Subcutaneous adipose tissue (tissue), 4 donors: ENCODE measurements around the gene FAM124B. TPM values are rescaled to one million over a fixed set of nuclear protein-coding genes. Genes with fewer than 3 reads are reported as not detected.

Experiments
- CTCF ChIP-seq: fragments of 450-650 bp; IDR thresholded peaks from one replicate; pipeline ENCODE4 v1.5.1; 2016; ENCODE audit warnings: low read depth, mild to moderate bottlenecking, control low read depth, antibody characterized with exemption, moderate library complexity
- total RNA-seq, 4 donors: library from RNA; depleted of rRNA; stranded (reverse); fragments of >200 nt; gene quantifications; one replicate each; pipeline ENCODE4 v1.1.0, GENCODE V29; 2016

The FAM124B gene
- total RNA-seq, 4 donors from 2014 or later: 5.7 to 10.5 (median 5.9) TPM

GRCh38 chr2:224378701-224379097 is 23.2 kb downstream of the FAM124B start:
- no peak for TF ChIP-seq CTCF

- TF ChIP-seq CTCF: no peak
Observed at GRCh38 chr2:224377751-224378700, 23.9 kb downstream of the FAM124B start.

GRCh38 chr2:224372641-224373040 is 29.3 kb downstream of the FAM124B start:
- TF ChIP-seq CTCF: no peak

DNA sequence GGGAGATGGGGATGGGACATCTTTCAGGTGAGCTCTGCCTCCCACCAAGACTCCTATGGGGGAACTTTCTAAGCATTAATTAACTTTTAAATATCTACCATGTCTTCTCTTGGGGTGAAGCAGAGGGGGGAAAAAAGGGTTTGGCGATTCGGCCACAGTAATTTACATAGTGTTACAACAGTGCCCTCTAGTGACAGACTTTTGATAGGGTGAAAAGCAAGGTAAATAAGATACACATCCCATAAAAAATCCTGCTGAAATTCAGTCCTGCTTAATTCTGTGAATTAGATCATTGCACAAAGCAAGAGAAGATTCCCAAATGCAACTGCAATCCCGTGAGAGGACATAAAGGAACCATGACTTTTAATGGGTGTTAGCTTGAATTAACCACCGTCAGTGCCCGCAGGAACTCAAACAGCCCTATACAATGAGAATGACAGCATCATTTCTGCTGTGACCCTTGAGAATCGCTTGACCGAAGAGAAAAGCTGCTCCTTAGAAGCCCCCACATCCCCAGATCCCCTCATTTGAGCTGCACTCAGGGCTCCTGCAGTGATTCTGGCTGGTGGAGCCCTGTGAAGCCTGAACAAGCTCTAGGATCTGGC is 32.8 kb downstream of the FAM124B start:
- TF ChIP-seq CTCF: no peak

DNA sequence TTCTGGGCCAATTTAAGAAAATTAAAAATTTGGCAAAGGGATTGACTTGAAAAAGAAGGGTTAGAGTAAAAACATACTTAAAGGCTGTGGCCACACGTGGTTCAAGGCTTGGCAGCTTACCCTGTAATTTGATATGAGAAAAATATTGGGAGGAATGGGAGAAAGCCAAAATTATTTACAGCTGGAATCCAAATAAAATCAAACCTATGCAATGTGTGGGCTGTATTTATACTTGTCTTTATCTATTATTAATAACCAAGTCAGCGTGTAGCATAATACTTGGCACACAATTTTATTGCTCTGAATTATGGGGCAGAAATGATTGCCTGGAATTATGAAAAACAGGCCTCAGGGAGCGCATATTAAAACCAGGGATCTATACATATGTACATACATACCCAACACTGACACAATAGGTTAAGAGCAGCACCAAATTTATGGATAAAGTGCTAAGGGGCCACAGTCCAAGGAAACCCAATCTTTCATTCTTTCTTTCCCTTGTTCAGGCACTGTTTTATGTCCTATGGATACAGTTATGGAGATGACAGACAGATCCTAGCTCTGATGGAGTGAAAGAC is 35.6 kb downstream of the FAM124B start:
- no peak for TF ChIP-seq CTCF

GRCh38 chr2:224365331-224365730 is 36.6 kb downstream of the FAM124B start:
- TF ChIP-seq CTCF: no peak

GRCh38 chr2:224363281-224363680 is 38.6 kb downstream of the FAM124B start:
- TF ChIP-seq CTCF: no peak
